Measurements from ENCODE around the gene NCKAP5. TPM values are rescaled to one million over a fixed set of nuclear protein-coding genes. Genes with fewer than 3 reads are reported as not detected.

Gene NCKAP5
- total and polyA plus RNA-seq, 2 of the 8 experiments (the other 6 are each of a cell fraction or from before 2014, with no cell fraction given) = 0.27 to 0.86 TPM

- H3K4me3 ChIP-seq (ENCODE audit: extremely low read depth in 1 of 4, insufficient read depth in 2 of 4, low read depth in 3 of 4, low read length in 4 of 4) = no peak overlapping the region
- peak overlapping the region; percentile 82 for H2AFZ ChIP-seq (ENCODE audit: low read length)
- no peak overlapping the region for H4K8ac ChIP-seq (ENCODE audit: extremely low read depth, insufficient read depth, low read length)
- no peak for FAIRE-seq
- no peak overlapping the region for H4K5ac ChIP-seq (ENCODE audit: insufficient read length, low read depth, low read length)
- no peak overlapping the region for H3K27ac ChIP-seq (ENCODE audit: low read depth, low read length)
- H3K4ac ChIP-seq (replicated peaks; ENCODE audit: insufficient read length, low read depth, low read length) = no peak overlapping the region
- no peak overlapping the region for H2BK12ac ChIP-seq (ENCODE audit: low read depth, low read length)
- H2BK15ac ChIP-seq (ENCODE audit: low read length) = no peak overlapping the region
- CTCF ChIA-PET (ENCODE audit: partially characterized antibody) = interaction anchor here (0.8 to 1.7 kb wide), 2 partner anchors 10 to 90 kb away, joined by 3 to 8 read pairs; no protein-coding TSS in a partner anchor
- H4K20me1 ChIP-seq (replicated peaks in 1 of 2; ENCODE audit: control insufficient read depth in 1 of 2, insufficient read depth in 2 of 2, low read length in 2 of 2) = no peaks in the 10 kb centered on the region
- no peak overlapping the region for H3K18ac ChIP-seq (ENCODE audit: extremely low read depth, low read length)
- no peaks in the 10 kb centered on the region for H3K79me2 ChIP-seq (ENCODE audit: control insufficient read depth in 1 of 2, insufficient read depth in 2 of 2, low read length in 2 of 2)
- H2BK5ac ChIP-seq (ENCODE audit: low read depth, low read length) = no peak overlapping the region
- H3K9me3 ChIP-seq (ENCODE audit: insufficient read depth in 2 of 2, low read depth in 1 of 2, low read length in 1 of 2) = no peaks in the 10 kb centered on the region
- H3K79me1 ChIP-seq (ENCODE audit: low read depth, low read length) = no peaks in the 10 kb centered on the region
- no peaks in the 10 kb centered on the region for H3K27me3 ChIP-seq (replicated peaks in 1 of 4; ENCODE audit: control insufficient read depth in 3 of 4, extremely low read depth in 1 of 4, insufficient read depth in 3 of 4, low read length in 3 of 4)
- TF ChIP-seq SP4 (IDR thresholded peaks at IDR 0.05; ENCODE audit: low read length) (no peak), RBBP5 (IDR thresholded peaks at IDR 0.05; ENCODE audit: borderline replicate concordance, low read depth, low read length) (no peak), KDM1A (IDR thresholded peaks at IDR 0.05; ENCODE audit: borderline replicate concordance, low read length) (no peak), BCL11A (IDR thresholded peaks at IDR 0.05; ENCODE audit: low read depth in 2 of 2, low read length in 2 of 2) (no peak), SP2 (IDR thresholded peaks at IDR 0.05; ENCODE audit: low read length) (no peak), POU5F1 (IDR thresholded peaks at IDR 0.05; ENCODE audit: low read depth, low read length) (no peak), RNF2 (IDR thresholded peaks at IDR 0.05; ENCODE audit: borderline replicate concordance, low read depth, low read length, missing control alignments, poor library complexity, severe bottlenecking) (no peak)
- no peak overlapping the region for H2AK5ac ChIP-seq (ENCODE audit: low read depth, low read length)
- H4K91ac ChIP-seq (replicated peaks; ENCODE audit: insufficient read length, low read length) = no peak overlapping the region
- no peak overlapping the region for H3K9ac ChIP-seq (replicated peaks in 1 of 4; ENCODE audit: extremely low read depth in 1 of 4, low read depth in 3 of 4, low read length in 3 of 4)
- H3K23ac ChIP-seq (ENCODE audit: insufficient read length) = no peak overlapping the region
- no peak overlapping the region for H2BK120ac ChIP-seq (replicated peaks; ENCODE audit: low read depth, low read length)
- no peak for DNase-seq (ENCODE audit: low read depth in 1 of 2, low spot score in 2 of 2)
- H3K23me2 ChIP-seq (ENCODE audit: low read depth, low read length) = no peaks in the 10 kb centered on the region
- no peak overlapping the region for H2BK20ac ChIP-seq (ENCODE audit: low read length)
- H3K14ac ChIP-seq (ENCODE audit: insufficient read length) = no peak overlapping the region
- H3K56ac ChIP-seq (replicated peaks; ENCODE audit: insufficient read length, low read depth, low read length) = no peak overlapping the region
- H3K4me1 ChIP-seq (replicated peaks in 1 of 4; ENCODE audit: control insufficient read depth in 3 of 4, insufficient read depth in 4 of 4, low read length in 3 of 4) = peaks cover 0 to 3% (median 2%) of the 10 kb centered on the region in 4 experiments; a peak in 1 of 7 replicates
- H3K4me2 ChIP-seq (ENCODE audit: insufficient read depth in 1 of 2, low read depth in 2 of 2, low read length in 2 of 2) = no peak overlapping the region
- H3K36me3 ChIP-seq (ENCODE audit: control insufficient read depth in 2 of 4, insufficient read depth in 4 of 4, low read length in 3 of 4) = no peaks in the 10 kb centered on the region
- 78% methylated on average over 3 of the region's 3 CpGs; no CpG with 5 or more reads in 1 of the 2 experiments for WGBS, 2 experiments (ENCODE audit: extremely low coverage in 1 of 2, insufficient coverage in 1 of 2, insufficient read length in 1 of 2, insufficient replicate concordance in 2 of 2, low coverage in 1 of 2, low lambda C conversion rate in 2 of 2, missing lambda C conversion rate in 1 of 2)
- POLR2A ChIA-PET (ENCODE audit: partially characterized antibody) = no interaction called here
Measured at GRCh38 chr2:132830321-132830827, 737.9 kb downstream of the NCKAP5 start.
